Ishikawa (cell line): ENCODE measurements around the gene TXNRD1.

Experiments
- CEBPB ChIP-seq: IDR thresholded peaks from 2 replicates; pipeline ENCODE4 v1.6.1; 2012
- CREB1 ChIP-seq: IDR thresholded peaks from 2 replicates; pipeline ENCODE4 v1.6.1; 2012; ENCODE audit warnings: low read depth
- EGR1 ChIP-seq: IDR thresholded peaks from 2 replicates; pipeline ENCODE4 v1.6.1; 2012
- EP300 ChIP-seq: IDR thresholded peaks from 2 replicates; pipeline ENCODE4 v1.6.1; 2012; ENCODE audit warnings: borderline replicate concordance
- NFIC ChIP-seq: IDR thresholded peaks from 2 replicates; pipeline ENCODE4 v1.6.1; 2012
- RAD21 ChIP-seq: IDR thresholded peaks from 2 replicates; pipeline ENCODE4 v1.6.1; 2012; ENCODE audit warnings: low read depth
- TAF1 ChIP-seq: IDR thresholded peaks from 2 replicates; pipeline ENCODE4 v1.6.1; 2012; ENCODE audit warnings: low read depth, mild to moderate bottlenecking
- TCF12 ChIP-seq: IDR thresholded peaks from 2 replicates; pipeline ENCODE4 v1.6.1; 2012; ENCODE audit warnings: low read depth
- TEAD4 ChIP-seq: IDR thresholded peaks from 2 replicates; pipeline ENCODE4 v1.6.1; 2012
- YY1 ChIP-seq: IDR thresholded peaks from 2 replicates; pipeline ENCODE4 v1.6.1; 2012; ENCODE audit warnings: low read depth
- ZBTB7A ChIP-seq: IDR thresholded peaks from 2 replicates; pipeline ENCODE4 v1.6.1; 2012; ENCODE audit warnings: low read depth
- TF ChIP-seq, protein P1 (sequence below): IDR thresholded peaks from 2 replicates; pipeline ENCODE4 v1.6.1; 2012; ENCODE audit warnings: low read depth, mild to moderate bottlenecking
- TF ChIP-seq, protein P2 (sequence below): IDR thresholded peaks from 2 replicates; pipeline ENCODE4 v1.6.1; 2012
- TF ChIP-seq, protein P3 (sequence below): IDR thresholded peaks from 2 replicates; pipeline ENCODE4 v1.6.1; 2012

DNA sequence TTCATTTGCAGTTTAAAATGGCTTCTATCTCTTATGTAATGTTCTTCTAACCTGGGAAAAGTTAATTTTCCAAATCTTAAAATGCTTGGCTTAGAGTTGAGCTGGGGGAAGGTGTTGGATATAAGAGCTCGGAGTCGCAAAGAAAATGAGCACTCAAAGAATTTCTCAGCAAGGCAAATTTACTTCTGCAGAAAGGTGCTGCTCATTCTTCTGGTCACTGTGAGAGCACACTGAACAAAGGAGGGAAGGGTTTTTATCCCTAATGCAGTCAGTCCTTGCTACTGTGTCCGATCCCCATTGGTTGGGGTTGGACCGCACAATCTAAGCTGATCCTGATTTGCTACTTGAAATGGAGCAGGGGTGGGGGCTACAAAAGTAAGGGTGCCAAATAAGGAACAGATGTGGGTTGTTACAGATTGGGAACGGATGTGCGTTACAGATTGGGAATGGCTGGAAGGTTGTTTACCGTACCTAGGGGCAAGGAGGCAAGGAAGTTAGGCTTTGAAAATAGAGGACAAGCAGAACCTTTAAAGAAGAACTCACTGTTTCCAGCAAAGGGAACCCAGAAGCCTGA, 19.4 kb downstream of the TXNRD1 start:
- TF ChIP-seq, protein P1, sequence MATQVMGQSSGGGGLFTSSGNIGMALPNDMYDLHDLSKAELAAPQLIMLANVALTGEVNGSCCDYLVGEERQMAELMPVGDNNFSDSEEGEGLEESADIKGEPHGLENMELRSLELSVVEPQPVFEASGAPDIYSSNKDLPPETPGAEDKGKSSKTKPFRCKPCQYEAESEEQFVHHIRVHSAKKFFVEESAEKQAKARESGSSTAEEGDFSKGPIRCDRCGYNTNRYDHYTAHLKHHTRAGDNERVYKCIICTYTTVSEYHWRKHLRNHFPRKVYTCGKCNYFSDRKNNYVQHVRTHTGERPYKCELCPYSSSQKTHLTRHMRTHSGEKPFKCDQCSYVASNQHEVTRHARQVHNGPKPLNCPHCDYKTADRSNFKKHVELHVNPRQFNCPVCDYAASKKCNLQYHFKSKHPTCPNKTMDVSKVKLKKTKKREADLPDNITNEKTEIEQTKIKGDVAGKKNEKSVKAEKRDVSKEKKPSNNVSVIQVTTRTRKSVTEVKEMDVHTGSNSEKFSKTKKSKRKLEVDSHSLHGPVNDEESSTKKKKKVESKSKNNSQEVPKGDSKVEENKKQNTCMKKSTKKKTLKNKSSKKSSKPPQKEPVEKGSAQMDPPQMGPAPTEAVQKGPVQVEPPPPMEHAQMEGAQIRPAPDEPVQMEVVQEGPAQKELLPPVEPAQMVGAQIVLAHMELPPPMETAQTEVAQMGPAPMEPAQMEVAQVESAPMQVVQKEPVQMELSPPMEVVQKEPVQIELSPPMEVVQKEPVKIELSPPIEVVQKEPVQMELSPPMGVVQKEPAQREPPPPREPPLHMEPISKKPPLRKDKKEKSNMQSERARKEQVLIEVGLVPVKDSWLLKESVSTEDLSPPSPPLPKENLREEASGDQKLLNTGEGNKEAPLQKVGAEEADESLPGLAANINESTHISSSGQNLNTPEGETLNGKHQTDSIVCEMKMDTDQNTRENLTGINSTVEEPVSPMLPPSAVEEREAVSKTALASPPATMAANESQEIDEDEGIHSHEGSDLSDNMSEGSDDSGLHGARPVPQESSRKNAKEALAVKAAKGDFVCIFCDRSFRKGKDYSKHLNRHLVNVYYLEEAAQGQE, result no peak
- TF ChIP-seq TAF1, result no peak
- TF ChIP-seq, protein P2, sequence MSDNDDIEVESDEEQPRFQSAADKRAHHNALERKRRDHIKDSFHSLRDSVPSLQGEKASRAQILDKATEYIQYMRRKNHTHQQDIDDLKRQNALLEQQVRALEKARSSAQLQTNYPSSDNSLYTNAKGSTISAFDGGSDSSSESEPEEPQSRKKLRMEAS, result no peak
- TF ChIP-seq YY1, result no peak
- TF ChIP-seq TCF12, result no peak
- no peak for TF ChIP-seq CREB1
- no peak for TF ChIP-seq NFIC
- TF ChIP-seq EP300, result no peak
- no peak for TF ChIP-seq TEAD4
- no peak for TF ChIP-seq EGR1
- TF ChIP-seq CEBPB, result no peak
- TF ChIP-seq RAD21, result no peak
- TF ChIP-seq, protein P3, sequence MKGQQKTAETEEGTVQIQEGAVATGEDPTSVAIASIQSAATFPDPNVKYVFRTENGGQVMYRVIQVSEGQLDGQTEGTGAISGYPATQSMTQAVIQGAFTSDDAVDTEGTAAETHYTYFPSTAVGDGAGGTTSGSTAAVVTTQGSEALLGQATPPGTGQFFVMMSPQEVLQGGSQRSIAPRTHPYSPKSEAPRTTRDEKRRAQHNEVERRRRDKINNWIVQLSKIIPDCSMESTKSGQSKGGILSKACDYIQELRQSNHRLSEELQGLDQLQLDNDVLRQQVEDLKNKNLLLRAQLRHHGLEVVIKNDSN, result 0 out of 2 replicates have a peak, but pooled peaks have one; percentile 32
- no peak for TF ChIP-seq ZBTB7A
